BLaER1 treated with 17β-estradiol and CSF1 and Interleukin-3, amounts not matched to agents 10 nM and 100 nM (cell line): ENCODE data around the gene LACTBL1.

Experiments used
- H3K27ac ChIP-seq, 11 experiments: shearing (Covaris generic); formaldehyde crosslinking; 2 replicates each; pipeline ENCODE4 v1.8.1; 2022
- H3K27me3 ChIP-seq, 11 experiments: shearing (Covaris generic); formaldehyde crosslinking; 2 replicates each; pipeline ENCODE4 v1.8.1; 2022
- H3K36me3 ChIP-seq, 11 experiments: shearing (Covaris generic); formaldehyde crosslinking; 2 replicates each; pipeline ENCODE4 v1.8.1; 2022
- H3K4me1 ChIP-seq, 10 experiments: shearing (Covaris generic); formaldehyde crosslinking; 2 replicates each; pipeline ENCODE4 v1.8.1; 2022
- H3K4me2 ChIP-seq, 11 experiments: shearing (Covaris generic); formaldehyde crosslinking; 2 replicates each; pipeline ENCODE4 v1.8.1; 2022
- H3K4me3 ChIP-seq, 10 experiments: shearing (Covaris generic); formaldehyde crosslinking; 2 replicates each; pipeline ENCODE4 v1.8.1; 2022
- H3K9ac ChIP-seq, 11 experiments: shearing (Covaris generic); formaldehyde crosslinking; 2 replicates each; pipeline ENCODE4 v1.8.1; 2022
- H3K9me3 ChIP-seq, 11 experiments: shearing (Covaris generic); formaldehyde crosslinking; replicated peaks in 1 of 11; 2 replicates each; pipeline ENCODE4 v1.8.1; 2022
- H4K20me1 ChIP-seq, 11 experiments: shearing (Covaris generic); formaldehyde crosslinking; 2 replicates each; pipeline ENCODE4 v1.8.1; 2022
- Cebpa-rat ChIP-seq, 11 experiments: shearing (Covaris generic); IDR thresholded peaks; 2 replicates each; pipeline ENCODE4 v1.8.1; 2022

The LACTBL1 gene

GRCh38 chr1:22903113-22903512 is 69.6 kb downstream of the LACTBL1 start:
- Histone ChIP-seq H3K4me2 (no peak overlapping the region), H3K27me3 (peaks cover 28 to 43% (median 36%) of the 10 kb centered on the region in 11 experiments), H3K9ac (no peak overlapping the region), H3K36me3 (0 out of 22 replicates have a peak, but pooled peaks cover 0 to 4% (median 0%) of the 10 kb centered on the region in 11 experiments), H3K9me3 (no peaks in the 10 kb centered on the region), H3K4me3 (no peak overlapping the region), H3K4me1 (peaks cover 0 to 27% (median 20%) of the 10 kb centered on the region in 10 experiments; a peak in 16 of 20 replicates), H4K20me1 (peaks cover 0 to 8% (median 0%) of the 10 kb centered on the region in 11 experiments; a peak in 3 of 22 replicates), H3K27ac (no peak overlapping the region)
- no peak for TF ChIP-seq Cebpa-rat (IDR thresholded peaks at IDR 0.05)
